ENCODE measurements around the gene USP49. TPM values are rescaled to one million over a fixed set of nuclear protein-coding genes. Genes with fewer than 3 reads are reported as not detected.
A peak's percentile ranks its signal among the peaks of the same experiment; 100 is the strongest.

USP49 gene
- polyA plus RNA-seq, 1 of the 3 experiments (the other 2 are of a cell fraction) = 2.4 TPM

- Histone ChIP-seq H3K36me3 (replicated peaks in 1 of 2; ENCODE audit: control insufficient read depth in 1 of 2, insufficient read depth in 2 of 2, low read length in 1 of 2) (peaks cover 0 to 5% of the 10 kb centered on the region in 2 experiments), H3K9me3 (no peaks in the 10 kb centered on the region), H3K9ac (no peak overlapping the region), H2AFZ (ENCODE audit: low read depth) (no peak overlapping the region), H3K27me3 (ENCODE audit: insufficient read depth) (no peaks in the 10 kb centered on the region), H3F3A (replicated peaks; ENCODE audit: insufficient read depth) (peaks cover 7% of the 10 kb centered on the region), H3K4me2 (0 out of 2 replicates have a peak overlapping the region, but pooled peaks have one; percentile 6), H4K20me1 (ENCODE audit: insufficient read depth) (no peaks in the 10 kb centered on the region), H3K4me1 (ENCODE audit: control insufficient read depth in 1 of 2, insufficient read depth in 2 of 2, low read depth in 1 of 2, low read length in 1 of 2) (peaks cover 0 to 7% of the 10 kb centered on the region in 2 experiments; a peak in 1 of 4 replicates), H3K27ac (ENCODE audit: low read depth in 2 of 2, low read length in 1 of 2) (peak overlapping the region in 1 of 2 experiments; percentile 27; a peak in 2 of 4 replicates), H3K4me3 (ENCODE audit: low read depth in 2 of 2, low read length in 1 of 2) (no peak overlapping the region), H3K79me2 (ENCODE audit: insufficient read depth) (no peaks in the 10 kb centered on the region), H3K9me2 (no peaks in the 10 kb centered on the region; the same call in 1 of the 2 replicates)
- POLR2A ChIA-PET = no interaction called here
- DNase-seq = no peak
- WGBS (ENCODE audit: low lambda C conversion rate) = 79% methylated on average over 13 of the region's 13 CpGs
- no peak for TF ChIP-seq FOXM1 (IDR thresholded peaks at IDR 0.05; ENCODE audit: low read depth)
- no peak for TF ChIP-seq POLR2AphosphoS5 (IDR thresholded peaks at IDR 0.05; ENCODE audit: low read depth, low read length)
- no peak for TF ChIP-seq SMC3 (IDR thresholded peaks at IDR 0.05; ENCODE audit: low read depth, low read length)
- TF ChIP-seq NRF1 (IDR thresholded peaks at IDR 0.05; ENCODE audit: low read depth, low read length) = no peak
- TF ChIP-seq JUND (IDR thresholded peaks at IDR 0.05) = peak; percentile 20; the same call in 1 of the 2 replicates
- peak; percentile 9; the same call in 1 of the 2 replicates for TF ChIP-seq FOSL2 (IDR thresholded peaks at IDR 0.05; ENCODE audit: borderline replicate concordance, low read depth)
- TF ChIP-seq ELF1 (IDR thresholded peaks at IDR 0.05) = no peak
- peak; percentile 66 for TF ChIP-seq TCF12 (IDR thresholded peaks at IDR 0.05)
- no peak for TF ChIP-seq GATA2 (CRISPR knock-in tag; IDR thresholded peaks at IDR 0.05)
- no peak for TF ChIP-seq MEF2A (IDR thresholded peaks at IDR 0.05; ENCODE audit: borderline replicate concordance, low read depth)
- no peak for TF ChIP-seq USF2 (IDR thresholded peaks at IDR 0.05; ENCODE audit: borderline replicate concordance, low read depth, low read length)
- no peak for TF ChIP-seq EZH2phosphoT487 (IDR thresholded peaks at IDR 0.05; ENCODE audit: borderline replicate concordance, low read depth)
- TF ChIP-seq GABPA (IDR thresholded peaks at IDR 0.05; ENCODE audit: low read depth) = no peak
- TF ChIP-seq, protein P1, sequence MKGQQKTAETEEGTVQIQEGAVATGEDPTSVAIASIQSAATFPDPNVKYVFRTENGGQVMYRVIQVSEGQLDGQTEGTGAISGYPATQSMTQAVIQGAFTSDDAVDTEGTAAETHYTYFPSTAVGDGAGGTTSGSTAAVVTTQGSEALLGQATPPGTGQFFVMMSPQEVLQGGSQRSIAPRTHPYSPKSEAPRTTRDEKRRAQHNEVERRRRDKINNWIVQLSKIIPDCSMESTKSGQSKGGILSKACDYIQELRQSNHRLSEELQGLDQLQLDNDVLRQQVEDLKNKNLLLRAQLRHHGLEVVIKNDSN (IDR thresholded peaks at IDR 0.05; ENCODE audit: borderline replicate concordance, low read depth) = no peak
- no peak for TF ChIP-seq EP300 (IDR thresholded peaks at IDR 0.05; ENCODE audit: borderline replicate concordance in 1 of 2, low read depth in 1 of 2, low read length in 1 of 2)
- no peak for TF ChIP-seq PBX3 (IDR thresholded peaks at IDR 0.05)
- TF ChIP-seq RFX5 (IDR thresholded peaks at IDR 0.05; ENCODE audit: low read length) = no peak
- CTCF ChIA-PET = interaction anchor here (0.9 kb wide), 1 partner anchor 23 kb away, joined by 3 read pairs; no protein-coding TSS in a partner anchor
Observed at GRCh38 chr6:41824571-41825569, 70.3 kb downstream of the USP49 start.
